ENCODE results near the gene PEX12.

- TF ChIP-seq CTCF (IDR thresholded peaks at IDR 0.05) (no peak), POLR2A (IDR thresholded peaks at IDR 0.05) (no peak)
Observed at GRCh38 chr17:35607239-35607847, 29.0 kb upstream of the PEX12 start.

All from Peyer's patch (tissue), 4 donors.